HCT116 (cell line): ENCODE results near the gene FAIM2. TPM values are rescaled to one million over a fixed set of nuclear protein-coding genes. Genes with fewer than 3 reads are reported as not detected.

Experiments used
- ATAC-seq: fragments of 200-7000 bp; cut with Tn5 transposase; 2 replicates; pipeline ENCODE4 v1.9.1; 2020; ENCODE audit warnings: mild to moderate bottlenecking, moderate library complexity
- BruUV-seq: library from RNA; stranded (reverse); fragments of 400-500 nt; replicated peaks from 2 replicates; lab custom pipeline; 2021; lab: Mats Ljungman, UMichigan
- CTCF ChIA-PET: fragments of 300-600 bp; sonication (Branson Sonifier 250); formaldehyde crosslinking; loops from one replicate; lab custom pipeline; 2021; ENCODE audit warnings: antibody characterized with exemption; lab: Charles Lee
- POLR2A ChIA-PET: fragments of 300-600, 350-600 bp; sonication (Branson Sonifier 250); formaldehyde crosslinking; loops from one replicate; lab custom pipeline; 2021; ENCODE audit warnings: antibody characterized with exemption; lab: Charles Lee
- RAD21 ChIA-PET, 2 experiments: fragments of 300-600 bp; sonication (Branson Sonifier 250); formaldehyde crosslinking; loops; one replicate each; lab custom pipeline; 2023; ENCODE audit warnings: low total read pairs in 2 of 2; ENCODE audit not compliant: uncharacterized antibody in 2 of 2, unreplicated experiment in 2 of 2, low non-redundant PET in 1 of 2; lab: Charles Lee
- DNase-seq: peaks from one replicate; pipeline ENCODE4 v3.0.0-alpha.2; 2010; ENCODE audit warnings: low read depth, low spot score
- H2AFZ ChIP-seq: fragments of 200-600 bp; shearing (Covaris generic), sonication (generic); 2 replicates; pipeline ENCODE4 v1.6.1; 2017; ENCODE audit warnings: low read depth, mixed run types, mixed read lengths, antibody characterized with exemption, low read length; ENCODE audit not compliant: poor library complexity, severe bottlenecking
- H3K27ac ChIP-seq: 2 replicates; pipeline ENCODE4 v1.5.1; 2012; ENCODE audit warnings: low read depth, low read length
- H3K27me3 ChIP-seq: fragments of 200-600 bp; sonication (generic); 2 replicates; pipeline ENCODE4 v1.6.1; 2016; ENCODE audit warnings: mixed run types, low read length, mixed read lengths; ENCODE audit not compliant: insufficient read depth
- H3K36me3 ChIP-seq, 2 experiments: fragments of 200-500 bp in 1 of 2; fragments of 200-600 bp in 1 of 2; sonication (Bioruptor generic) in 1 of 2; sonication (generic) in 1 of 2; 2 replicates each; pipeline versions ENCODE4 v1.5.1 to v1.6.1; 2014 to 2016; ENCODE audit warnings: low read length in 2 of 2, inconsistent platforms in 1 of 2, mixed read lengths in 1 of 2, mixed run types in 1 of 2; ENCODE audit not compliant: insufficient read depth in 2 of 2, control insufficient read depth in 1 of 2
- H3K4me1 ChIP-seq, 2 experiments: fragments of 200-600 bp in 1 of 2; sonication (generic) in 1 of 2; 2 replicates each; pipeline versions ENCODE4 v1.5.1 to v1.6.1; 2012 to 2017; ENCODE audit warnings: low read length in 2 of 2, inconsistent platforms in 1 of 2, mild to moderate bottlenecking in 1 of 2, mixed read lengths in 1 of 2, mixed run types in 1 of 2, moderate library complexity in 1 of 2; ENCODE audit not compliant: insufficient read depth in 2 of 2, control insufficient read depth in 1 of 2
- H3K4me2 ChIP-seq: fragments of 200-600 bp; sonication (generic); 2 replicates; pipeline ENCODE4 v1.6.1; 2017; ENCODE audit warnings: mixed run types, low read length, mixed read lengths
- H3K4me3 ChIP-seq, 2 experiments: fragments of 200-600 bp in 1 of 2; sonication (generic) in 1 of 2; replicated peaks in 1 of 2; 2 replicates each; pipeline ENCODE4 v1.5.1; 2011 to 2016; ENCODE audit warnings: low read length in 2 of 2, control low read depth in 1 of 2, low read depth in 1 of 2, mild to moderate bottlenecking in 1 of 2, mixed read lengths in 1 of 2, mixed run types in 1 of 2
- H3K79me2 ChIP-seq: fragments of 200-600 bp; sonication (generic); 2 replicates; pipeline ENCODE4 v1.6.1; 2017; ENCODE audit warnings: mild to moderate bottlenecking, mixed run types, low read length, moderate library complexity, mixed read lengths; ENCODE audit not compliant: insufficient read depth
- H3K9ac ChIP-seq: fragments of 200-600 bp; sonication (generic); 2 replicates; pipeline ENCODE4 v1.6.1; 2016; ENCODE audit warnings: low read length, mixed read lengths
- H3K9me2 ChIP-seq: fragments of 200-600 bp; sonication (generic), shearing (Covaris generic); 2 replicates; pipeline ENCODE4 v1.6.1; 2017; ENCODE audit warnings: mixed run types, mild to moderate bottlenecking, moderate library complexity; ENCODE audit not compliant: insufficient read depth
- H3K9me3 ChIP-seq, 2 experiments: fragments of 200-500 bp in 1 of 2; fragments of 200-600 bp in 1 of 2; sonication (Bioruptor generic) in 1 of 2; sonication (generic) in 1 of 2; 2 replicates each; pipeline ENCODE4 v1.6.1; 2014 to 2017; ENCODE audit warnings: low read length in 2 of 2, mixed read lengths in 2 of 2, inconsistent platforms in 1 of 2, low read depth in 1 of 2, mild to moderate bottlenecking in 1 of 2, mixed run types in 1 of 2, moderate library complexity in 1 of 2; ENCODE audit not compliant: control insufficient read depth in 1 of 2, insufficient read depth in 1 of 2
- H4K20me1 ChIP-seq: fragments of 200-600 bp; sonication (generic), shearing (Covaris generic); 2 replicates; pipeline ENCODE4 v1.6.1; 2017; ENCODE audit warnings: mixed run types, mild to moderate bottlenecking, moderate library complexity; ENCODE audit not compliant: insufficient read depth
- ATF3 ChIP-seq: IDR thresholded peaks from 2 replicates; pipeline ENCODE4 v1.6.1; 2012
- CBX3 ChIP-seq: IDR thresholded peaks from 2 replicates; pipeline ENCODE4 v1.6.1; 2012; ENCODE audit warnings: low read depth
- CEBPB ChIP-seq: IDR thresholded peaks from 2 replicates; pipeline ENCODE4 v1.6.1; 2012; ENCODE audit warnings: low read depth
- ELF1 ChIP-seq: IDR thresholded peaks from 2 replicates; pipeline ENCODE4 v1.6.1; 2012; ENCODE audit warnings: low read depth, borderline replicate concordance
- EZH2 ChIP-seq: fragments of 200-600 bp; sonication (generic); IDR thresholded peaks from 2 replicates; pipeline ENCODE4 v1.6.1; 2017; ENCODE audit warnings: antibody characterized with exemption, mixed run types
- JUND ChIP-seq: IDR thresholded peaks from 2 replicates; pipeline ENCODE4 v1.6.1; 2012
- RAD21 ChIP-seq: IDR thresholded peaks from 2 replicates; pipeline ENCODE4 v1.6.1; 2012; ENCODE audit warnings: low read depth, mild to moderate bottlenecking
- REST ChIP-seq: IDR thresholded peaks from 2 replicates; pipeline ENCODE4 v1.6.1; 2012; ENCODE audit warnings: low read depth
- SIN3A ChIP-seq: IDR thresholded peaks from 2 replicates; pipeline ENCODE4 v1.6.1; 2012; ENCODE audit warnings: low read depth
- ZBTB33 ChIP-seq: IDR thresholded peaks from 2 replicates; pipeline ENCODE4 v1.6.1; 2011; ENCODE audit warnings: mild to moderate bottlenecking, low read length, moderate library complexity; ENCODE audit not compliant: insufficient replicate concordance; ENCODE audit errors: extremely low read depth
- intact Hi-C: fragments of 100-400 bp; cut with micrococcal nuclease; formaldehyde crosslinking; loops from 2 replicates; pipeline ENCODE4 v1.10.0; 2022
- total RNA-seq: library from RNA; stranded (reverse); gene quantifications from one replicate; pipeline ENCODE4 v1.2.1, GENCODE V29; 2021; ENCODE audit not compliant: unreplicated experiment
- TF ChIP-seq, protein P1 (sequence below), 3 experiments: fragments of 200-600 bp in 1 of 3; sonication (generic) in 1 of 3; IDR thresholded peaks in 2 of 3; conservative IDR thresholded peaks in 1 of 3; 2 replicates each; pipeline ENCODE4 v1.5.1; 2012 to 2017; ENCODE audit warnings: low read depth in 2 of 3, low read length in 2 of 3, antibody characterized with exemption in 1 of 3, borderline replicate concordance in 1 of 3, control low read depth in 1 of 3, mild to moderate bottlenecking in 1 of 3, mixed read lengths in 1 of 3, mixed run types in 1 of 3, moderate library complexity in 1 of 3; ENCODE audit not compliant: insufficient read depth in 1 of 3
- TF ChIP-seq, protein P2 (sequence below): IDR thresholded peaks from 2 replicates; pipeline ENCODE4 v1.6.1; 2012

FAIM2 gene
- total RNA-seq, 1 experiment from 2014 or later: not detected

DNA sequence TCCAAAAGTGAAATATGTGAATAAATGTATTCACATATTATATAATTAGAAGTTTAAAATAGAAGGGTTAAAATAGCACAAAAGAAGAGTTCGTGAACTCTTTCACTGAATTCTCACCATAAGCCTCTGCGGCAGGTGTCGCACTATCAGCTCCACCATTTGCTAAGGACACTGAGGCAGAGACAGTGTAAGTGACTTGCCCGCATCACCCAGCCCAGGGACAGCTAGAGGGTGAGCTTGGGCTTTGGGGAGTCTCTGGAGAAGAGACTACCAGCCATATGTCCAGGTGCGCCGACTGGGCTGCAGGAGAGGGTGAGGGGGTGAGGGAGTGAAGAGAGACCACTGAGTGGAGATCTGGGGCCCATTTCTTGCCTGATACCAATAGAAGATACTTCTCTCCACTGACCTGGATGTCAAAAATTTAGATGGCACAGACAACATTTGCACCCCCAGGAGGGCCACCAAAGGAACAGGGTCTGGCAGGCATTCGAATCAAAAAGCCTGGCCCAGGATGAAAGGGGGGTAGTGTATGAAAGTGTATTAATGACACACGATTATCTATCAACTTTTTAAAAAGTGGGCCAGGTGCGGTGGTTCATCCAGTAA, 28.5 kb downstream of the FAIM2 start:
- no peak overlapping the region for H3K4me2 ChIP-seq
- peaks cover 0 to 10% of the 10 kb centered on the region in 2 experiments; a peak in 1 of 4 replicates for H3K9me3 ChIP-seq
- H3K27ac ChIP-seq: no peak overlapping the region
- no peaks in the 10 kb centered on the region for H4K20me1 ChIP-seq
- H2AFZ ChIP-seq: no peak overlapping the region
- H3K4me3 ChIP-seq: no peak overlapping the region
- no peaks in the 10 kb centered on the region for H3K27me3 ChIP-seq
- RAD21 ChIA-PET: no interaction called here
- no TSS peak for BruUV-seq
- POLR2A ChIA-PET: no interaction called here
- no peaks in the 10 kb centered on the region for H3K9me2 ChIP-seq
- H3K9ac ChIP-seq: no peak overlapping the region
- TF ChIP-seq ZBTB33 (no peak), EZH2 (no peak), SIN3A (no peak), RAD21 (no peak), CEBPB (no peak), REST (no peak), ATF3 (no peak), JUND (no peak), CBX3 (no peak), ELF1 (no peak)
- TF ChIP-seq, protein P1, sequence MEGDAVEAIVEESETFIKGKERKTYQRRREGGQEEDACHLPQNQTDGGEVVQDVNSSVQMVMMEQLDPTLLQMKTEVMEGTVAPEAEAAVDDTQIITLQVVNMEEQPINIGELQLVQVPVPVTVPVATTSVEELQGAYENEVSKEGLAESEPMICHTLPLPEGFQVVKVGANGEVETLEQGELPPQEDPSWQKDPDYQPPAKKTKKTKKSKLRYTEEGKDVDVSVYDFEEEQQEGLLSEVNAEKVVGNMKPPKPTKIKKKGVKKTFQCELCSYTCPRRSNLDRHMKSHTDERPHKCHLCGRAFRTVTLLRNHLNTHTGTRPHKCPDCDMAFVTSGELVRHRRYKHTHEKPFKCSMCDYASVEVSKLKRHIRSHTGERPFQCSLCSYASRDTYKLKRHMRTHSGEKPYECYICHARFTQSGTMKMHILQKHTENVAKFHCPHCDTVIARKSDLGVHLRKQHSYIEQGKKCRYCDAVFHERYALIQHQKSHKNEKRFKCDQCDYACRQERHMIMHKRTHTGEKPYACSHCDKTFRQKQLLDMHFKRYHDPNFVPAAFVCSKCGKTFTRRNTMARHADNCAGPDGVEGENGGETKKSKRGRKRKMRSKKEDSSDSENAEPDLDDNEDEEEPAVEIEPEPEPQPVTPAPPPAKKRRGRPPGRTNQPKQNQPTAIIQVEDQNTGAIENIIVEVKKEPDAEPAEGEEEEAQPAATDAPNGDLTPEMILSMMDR (IDR thresholded peaks at IDR 0.05 in 2 of 3, conservative IDR thresholded peaks at IDR 0.05 in 1 of 3; ENCODE audit: borderline replicate concordance in 1 of 3, insufficient read depth in 1 of 3, low read depth in 2 of 3, low read length in 2 of 3): no peak
- TF ChIP-seq, protein P2, sequence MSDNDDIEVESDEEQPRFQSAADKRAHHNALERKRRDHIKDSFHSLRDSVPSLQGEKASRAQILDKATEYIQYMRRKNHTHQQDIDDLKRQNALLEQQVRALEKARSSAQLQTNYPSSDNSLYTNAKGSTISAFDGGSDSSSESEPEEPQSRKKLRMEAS: no peak
- H3K79me2 ChIP-seq: no peaks in the 10 kb centered on the region
- CTCF ChIA-PET: no interaction called here
- intact Hi-C loops: no loop called here
- no peak for ATAC-seq
- no peaks in the 10 kb centered on the region for H3K36me3 ChIP-seq
- DNase-seq: no peak
- no peaks in the 10 kb centered on the region for H3K4me1 ChIP-seq
